Uterus (tissue), 2 donors: ENCODE measurements around the gene ARFGEF2.

Source experiments
- CTCF ChIP-seq, 4 experiments: fragments of 200-600 bp in 2 of 4; fragments of 450-650 bp in 2 of 4; sonication (generic) in 2 of 4; IDR thresholded peaks; one replicate each; pipeline ENCODE4 v1.5.1; 2016 to 2019; ENCODE audit warnings: antibody characterized with exemption in 4 of 4, mild to moderate bottlenecking in 2 of 4, moderate library complexity in 1 of 4
- POLR2A ChIP-seq, 2 donors: fragments of 450-650 bp; IDR thresholded peaks; one replicate each; pipeline ENCODE4 v1.6.1; 2016; ENCODE audit warnings: antibody characterized with exemption in 2 of 2, mild to moderate bottlenecking in 1 of 2, moderate library complexity in 1 of 2

- TF ChIP-seq CTCF (IDR thresholded peaks at IDR 0.05) (no peak), POLR2A (IDR thresholded peaks at IDR 0.05) (no peak)
Observed at GRCh38 chr20:48949304-48950170, 28.0 kb downstream of the ARFGEF2 start.
